Measurements from ENCODE around the gene PDLIM1. TPM values are rescaled to one million over a fixed set of nuclear protein-coding genes. Genes with fewer than 3 reads are reported as not detected.

The PDLIM1 gene
- total and polyA plus RNA-seq, 2 of the 13 experiments (the other 11 are each of a cell fraction or from before 2014, with no cell fraction given), result 119 to 123 TPM

DNA sequence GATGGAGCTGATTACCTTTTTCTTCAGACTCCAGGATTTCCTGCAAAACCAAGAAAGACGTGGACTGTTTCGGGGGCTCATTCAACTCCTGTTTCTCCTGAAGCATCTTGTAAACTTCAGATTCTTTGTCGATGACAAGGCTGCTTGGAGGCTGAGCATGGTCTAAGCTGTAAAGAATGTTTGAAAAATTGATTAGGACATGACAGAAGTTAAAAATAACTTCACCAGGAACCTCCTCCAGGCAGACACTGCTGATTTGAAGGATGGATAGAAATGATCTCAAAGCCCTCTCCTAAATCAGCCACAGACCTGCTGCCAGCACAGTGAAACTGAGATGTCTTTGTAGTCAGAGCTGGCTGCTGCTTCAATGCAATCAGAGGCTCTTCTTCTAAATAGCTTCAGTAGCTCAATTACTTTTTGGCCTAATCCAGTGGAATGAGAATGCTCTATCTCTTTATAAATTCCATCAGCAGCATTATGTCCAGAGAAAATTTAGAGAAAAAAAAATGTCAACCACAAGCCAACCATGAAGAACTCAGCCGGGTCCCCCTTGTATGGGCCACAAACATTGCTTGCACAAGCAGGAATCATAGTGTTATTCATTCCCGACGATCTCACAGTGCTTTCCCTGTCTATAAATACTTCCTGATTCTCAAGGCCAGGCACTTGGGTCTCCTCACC is 43.5 kb downstream of the PDLIM1 start:
- ChIA-PET CTCF (ENCODE audit: low intra/inter-chr PET ratio, low total read pairs) (interaction anchor here (1.4 to 3.0 kb wide), 3 partner anchors 43 to 115 kb away, joined by 7 to 53 read pairs (median 10); partner anchors contain the start of gene PDLIM1), POLR2A (interaction anchor here (1.1 to 1.5 kb wide), 3 partner anchors 14 to 116 kb away, joined by 3 to 4 read pairs (median 3); no protein-coding TSS in a partner anchor)
- Histone ChIP-seq H3K27me3 (ENCODE audit: control insufficient read depth in 1 of 2, insufficient read depth in 2 of 2, low read length in 2 of 2) (no peaks in the 10 kb centered on the region), H3K4me3 (replicated peaks in 1 of 3; ENCODE audit: insufficient read depth in 1 of 3, low read depth in 2 of 3, low read length in 3 of 3) (no peak overlapping the region), H3K4me2 (ENCODE audit: low read depth, low read length) (no peak overlapping the region), H3K79me2 (ENCODE audit: insufficient read depth, low read length) (peaks cover 18% of the 10 kb centered on the region), H4K20me1 (ENCODE audit: insufficient read depth, low read length) (0 out of 2 replicates have a peak, but pooled peaks cover 6% of the 10 kb centered on the region), H3K27ac (ENCODE audit: extremely low read length, insufficient read depth, low read length) (peak overlapping the region; percentile 21), H3K36me3 (replicated peaks in 1 of 2; ENCODE audit: control insufficient read depth in 1 of 2, insufficient read depth in 2 of 2, low read length in 2 of 2) (peaks cover 31 to 73% of the 10 kb centered on the region in 2 experiments), H3K4me1 (ENCODE audit: insufficient read depth, low read length) (peaks cover 19% of the 10 kb centered on the region), H3K9ac (ENCODE audit: insufficient read depth, low read depth, low read length) (no peak overlapping the region), H3K9me3 (ENCODE audit: low read length) (no peaks in the 10 kb centered on the region), H2AFZ (ENCODE audit: low read length) (no peak overlapping the region)
- 76% methylated on average over 6 of the region's 6 CpGs for WGBS (ENCODE audit: low lambda C conversion rate)
- no peak for TF ChIP-seq MAZ (IDR thresholded peaks at IDR 0.05; ENCODE audit: borderline replicate concordance, low read depth, low read length)
- TF ChIP-seq MAZ (CRISPR knock-in tag; IDR thresholded peaks at IDR 0.05; ENCODE audit: low read depth), result no peak
- no peak for TF ChIP-seq GLI4 (CRISPR knock-in tag; IDR thresholded peaks at IDR 0.05; ENCODE audit: borderline replicate concordance)
- no peak for TF ChIP-seq SOX6 (IDR thresholded peaks at IDR 0.05)
- no peak for TF ChIP-seq SOX6 (CRISPR knock-in tag; IDR thresholded peaks at IDR 0.05)
- TF ChIP-seq SMC3 (IDR thresholded peaks at IDR 0.05; ENCODE audit: low read length), result no peak
- no peak for TF ChIP-seq PRPF4 (IDR thresholded peaks at IDR 0.05; ENCODE audit: low read depth, low read length, poor library complexity, severe bottlenecking)
- no peak for TF ChIP-seq TFDP2 (CRISPR knock-in tag; IDR thresholded peaks at IDR 0.05)
- no peak for TF ChIP-seq POGZ (CRISPR knock-in tag; IDR thresholded peaks at IDR 0.05)
- no peak for TF ChIP-seq CCDC6 (CRISPR knock-in tag; IDR thresholded peaks at IDR 0.05)
- no peak for TF ChIP-seq SIN3A (IDR thresholded peaks at IDR 0.05; ENCODE audit: borderline replicate concordance, low read depth, low read length)
- TF ChIP-seq ZNF530 (CRISPR knock-in tag; IDR thresholded peaks at IDR 0.05; ENCODE audit: low read depth), result no peak
- TF ChIP-seq, protein P1, sequence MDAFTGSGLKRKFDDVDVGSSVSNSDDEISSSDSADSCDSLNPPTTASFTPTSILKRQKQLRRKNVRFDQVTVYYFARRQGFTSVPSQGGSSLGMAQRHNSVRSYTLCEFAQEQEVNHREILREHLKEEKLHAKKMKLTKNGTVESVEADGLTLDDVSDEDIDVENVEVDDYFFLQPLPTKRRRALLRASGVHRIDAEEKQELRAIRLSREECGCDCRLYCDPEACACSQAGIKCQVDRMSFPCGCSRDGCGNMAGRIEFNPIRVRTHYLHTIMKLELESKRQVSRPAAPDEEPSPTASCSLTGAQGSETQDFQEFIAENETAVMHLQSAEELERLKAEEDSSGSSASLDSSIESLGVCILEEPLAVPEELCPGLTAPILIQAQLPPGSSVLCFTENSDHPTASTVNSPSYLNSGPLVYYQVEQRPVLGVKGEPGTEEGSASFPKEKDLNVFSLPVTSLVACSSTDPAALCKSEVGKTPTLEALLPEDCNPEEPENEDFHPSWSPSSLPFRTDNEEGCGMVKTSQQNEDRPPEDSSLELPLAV (CRISPR knock-in tag; conservative IDR thresholded peaks at IDR 0.05; ENCODE audit: low read depth), result no peak
- TF ChIP-seq PITX1 (CRISPR knock-in tag; IDR thresholded peaks at IDR 0.05), result no peak
- TF ChIP-seq FOXJ3 (CRISPR knock-in tag; IDR thresholded peaks at IDR 0.05; ENCODE audit: borderline replicate concordance), result no peak
- TF ChIP-seq MYPOP (CRISPR knock-in tag; IDR thresholded peaks at IDR 0.05), result no peak
- no peak for TF ChIP-seq ATF7-NPFF (CRISPR knock-in tag; IDR thresholded peaks at IDR 0.05; ENCODE audit: low read depth)
- no peak for TF ChIP-seq KLF13 (CRISPR knock-in tag; IDR thresholded peaks at IDR 0.05)
- in situ Hi-C loops (cut with HindIII; ENCODE audit: extremely low pct_ligation_motif_present, low pct_unique_long_range_greater_than_20kb) (loop anchor here (5.0 to 25.0 kb wide), 2 partner anchors 45 to 610 kb away; partner anchors contain the start of gene PDLIM1), intact Hi-C loops (cut with micrococcal nuclease; ENCODE audit: unreplicated experiment) (no loop called here)
- DNase-seq (ENCODE audit: low spot score) (peak; percentile 28), FAIRE-seq (no peak), ATAC-seq (peak; percentile 28; the same call in 1 of the 3 replicates)
- no TSS peak for BruUV-seq (replicated peaks)
